Lower lobe of right lung (tissue), 2 donors: ENCODE measurements around the gene MND1. TPM values are rescaled to one million over a fixed set of nuclear protein-coding genes. Genes with fewer than 3 reads are reported as not detected.
"Not testable (repeated sequence)": the region's sequence is repeated elsewhere in the genome, so short reads cannot be mapped to it uniquely, and the experiment has no call there.

ENCODE experiments used
- ATAC-seq, 2 donors: fragments of 200-7000 bp; cut with Tn5 transposase; one replicate each; pipeline ENCODE4 v1.9.1; 2020 to 2022; ENCODE audit warnings: mild to moderate bottlenecking in 2 of 2, moderate library complexity in 2 of 2
- DNase-seq: peaks from one replicate; pipeline ENCODE4 v3.0.0-alpha.2; 2020
- H3K27ac ChIP-seq: fragments of 200-600 bp; one replicate; pipeline ENCODE4 v1.8.0; 2022
- H3K27me3 ChIP-seq: fragments of 200-600 bp; one replicate; pipeline ENCODE4 v1.8.0; 2022; ENCODE audit warnings: low read depth
- H3K36me3 ChIP-seq: fragments of 200-600 bp; one replicate; pipeline ENCODE4 v1.8.0; 2022; ENCODE audit warnings: mild to moderate bottlenecking
- H3K4me1 ChIP-seq: fragments of 200-600 bp; one replicate; pipeline ENCODE4 v1.8.0; 2022
- H3K4me3 ChIP-seq: fragments of 200-600 bp; one replicate; pipeline ENCODE4 v1.8.0; 2022; ENCODE audit warnings: mild to moderate bottlenecking
- H3K9me3 ChIP-seq: fragments of 200-600 bp; one replicate; pipeline ENCODE4 v1.8.0; 2022
- intact Hi-C: fragments of 100-400 bp; cut with DNase I; formaldehyde crosslinking; loops from one replicate; pipeline ENCODE4 v1.11.0; 2022
- total RNA-seq: library from RNA; stranded (reverse); fragmentation: NEBNext Ultra II Directional; extraction: Animal tissue kit (Norgen Biotek cat#: 25700); gene quantifications from one replicate; pipeline ENCODE4 v1.2.1, GENCODE V29; 2021
- TF ChIP-seq, protein P1 (sequence below): fragments of 200-600 bp; IDR thresholded peaks from one replicate; pipeline ENCODE4 v1.8.0; 2022; ENCODE audit warnings: antibody characterized with exemption, mild to moderate bottlenecking
- donor health status: DM: no; HTN: yes; CAD: no; lungs with severe emphysema.

MND1 gene
- total RNA-seq, 1 donor from 2014 or later, result 0.83 TPM

DNA sequence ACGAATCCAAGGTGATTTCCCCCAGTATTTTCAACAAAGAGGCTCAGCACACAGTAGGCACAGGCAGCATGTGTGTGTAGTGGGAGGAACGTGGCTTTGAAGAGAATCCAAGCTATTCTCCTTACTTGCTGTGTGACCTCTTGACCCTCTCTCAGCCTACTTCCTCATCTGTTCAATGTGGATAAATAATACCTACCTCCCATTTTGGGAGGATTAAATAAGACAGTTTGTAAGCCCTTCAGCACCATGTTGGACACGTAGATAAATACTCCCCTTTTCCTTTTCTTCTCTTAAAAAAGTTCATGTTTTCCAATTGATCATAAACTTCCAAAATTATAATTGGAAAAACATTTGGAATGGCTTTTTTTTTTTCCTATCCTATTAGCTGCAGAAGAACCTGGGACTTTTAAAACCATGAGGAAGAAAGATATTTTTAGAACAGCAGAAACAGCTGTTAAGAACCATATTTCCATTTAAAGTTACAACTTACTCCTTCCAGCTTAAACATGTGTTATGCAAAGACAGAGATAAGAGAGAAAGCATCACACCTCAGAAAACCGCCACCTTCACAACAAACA is 65.5 kb downstream of the MND1 start:
- no peak for ATAC-seq
- Histone ChIP-seq H3K4me3 (no peak overlapping the region), H3K9me3 (no peaks in the 10 kb centered on the region), H3K4me1 (no peaks in the 10 kb centered on the region), H3K27ac (no peak overlapping the region), H3K27me3 (no peaks in the 10 kb centered on the region), H3K36me3 (no peaks in the 10 kb centered on the region)
- intact Hi-C loops, result no loop called here
- no peak for DNase-seq
- TF ChIP-seq, protein P1, sequence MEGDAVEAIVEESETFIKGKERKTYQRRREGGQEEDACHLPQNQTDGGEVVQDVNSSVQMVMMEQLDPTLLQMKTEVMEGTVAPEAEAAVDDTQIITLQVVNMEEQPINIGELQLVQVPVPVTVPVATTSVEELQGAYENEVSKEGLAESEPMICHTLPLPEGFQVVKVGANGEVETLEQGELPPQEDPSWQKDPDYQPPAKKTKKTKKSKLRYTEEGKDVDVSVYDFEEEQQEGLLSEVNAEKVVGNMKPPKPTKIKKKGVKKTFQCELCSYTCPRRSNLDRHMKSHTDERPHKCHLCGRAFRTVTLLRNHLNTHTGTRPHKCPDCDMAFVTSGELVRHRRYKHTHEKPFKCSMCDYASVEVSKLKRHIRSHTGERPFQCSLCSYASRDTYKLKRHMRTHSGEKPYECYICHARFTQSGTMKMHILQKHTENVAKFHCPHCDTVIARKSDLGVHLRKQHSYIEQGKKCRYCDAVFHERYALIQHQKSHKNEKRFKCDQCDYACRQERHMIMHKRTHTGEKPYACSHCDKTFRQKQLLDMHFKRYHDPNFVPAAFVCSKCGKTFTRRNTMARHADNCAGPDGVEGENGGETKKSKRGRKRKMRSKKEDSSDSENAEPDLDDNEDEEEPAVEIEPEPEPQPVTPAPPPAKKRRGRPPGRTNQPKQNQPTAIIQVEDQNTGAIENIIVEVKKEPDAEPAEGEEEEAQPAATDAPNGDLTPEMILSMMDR, result no peak

GRCh38 chr4:153413842-153414241 is 69.4 kb downstream of the MND1 start:
- Histone ChIP-seq H3K4me1 (no peaks in the 10 kb centered on the region), H3K4me3 (no peak overlapping the region), H3K9me3 (no peaks in the 10 kb centered on the region), H3K36me3 (no peaks in the 10 kb centered on the region), H3K27me3 (no peaks in the 10 kb centered on the region), H3K27ac (no peak overlapping the region)
- no peak for DNase-seq
- TF ChIP-seq, protein P1, result no peak
- ATAC-seq, result no peak
- intact Hi-C loops, result no loop called here

DNA sequence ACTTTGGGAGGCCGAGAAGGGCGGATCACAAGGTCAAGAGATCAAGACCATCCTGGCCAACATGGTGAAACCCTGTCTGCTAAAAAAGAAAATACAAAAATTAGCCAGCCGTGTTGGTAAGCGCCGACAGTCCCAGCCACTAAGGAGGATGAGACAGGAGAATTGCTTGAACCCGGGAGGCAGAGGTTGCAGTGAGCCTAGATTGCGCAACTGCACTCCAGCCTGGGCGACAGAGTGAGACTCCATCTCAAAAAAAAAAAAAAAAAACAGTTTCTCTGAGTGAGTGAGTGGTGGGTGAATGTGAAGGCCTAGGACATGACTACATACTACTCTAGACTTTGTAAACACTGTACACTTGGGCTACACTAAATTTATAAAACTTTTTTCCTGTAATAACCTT is 72.0 kb downstream of the MND1 start:
- ATAC-seq, H3K9me3 ChIP-seq, DNase-seq, H3K4me3 ChIP-seq, H3K27me3 ChIP-seq, H3K27ac ChIP-seq, H3K36me3 ChIP-seq, intact Hi-C loops, H3K4me1 ChIP-seq: not testable (repeated sequence)

DNA sequence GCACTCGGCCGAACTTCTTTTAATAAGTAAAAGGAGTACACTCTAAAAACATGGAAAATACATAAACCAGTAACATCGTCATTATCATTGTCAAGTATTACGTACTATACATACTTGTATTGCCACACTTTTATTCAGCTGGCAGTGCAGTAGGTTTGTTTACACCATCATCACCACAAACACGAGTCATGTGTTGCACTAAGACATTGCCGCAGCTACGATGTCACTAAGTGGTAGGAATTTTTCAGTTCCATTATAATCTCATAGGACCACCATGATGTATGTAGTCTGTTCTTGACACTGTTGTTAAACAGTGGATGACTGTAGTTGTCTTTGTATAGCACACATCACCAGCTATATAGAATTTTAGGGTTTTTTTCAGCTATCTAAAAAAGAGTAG is 73.6 kb downstream of the MND1 start:
- intact Hi-C loops, result no loop called here
- no peaks in the 10 kb centered on the region for H3K4me1 ChIP-seq
- no peaks in the 10 kb centered on the region for H3K9me3 ChIP-seq
- TF ChIP-seq, protein P1, result no peak
- H3K36me3 ChIP-seq, result no peaks in the 10 kb centered on the region
- DNase-seq, result no peak
- H3K4me3 ChIP-seq, result no peak overlapping the region
- no peak overlapping the region for H3K27ac ChIP-seq
- no peak for ATAC-seq
- H3K27me3 ChIP-seq, result no peaks in the 10 kb centered on the region

- Histone ChIP-seq H3K27me3 (no peaks in the 10 kb centered on the region), H3K27ac (no peak overlapping the region), H3K36me3 (no peaks in the 10 kb centered on the region), H3K9me3 (no peaks in the 10 kb centered on the region), H3K4me3 (no peak overlapping the region), H3K4me1 (no peaks in the 10 kb centered on the region)
- ATAC-seq, result no peak
- TF ChIP-seq, protein P1, result no peak
- DNase-seq, result no peak
- intact Hi-C loops, result no loop called here
These were observed 74.1 kb downstream of the MND1 start for GRCh38 chr4:153418558-153418957.

DNA sequence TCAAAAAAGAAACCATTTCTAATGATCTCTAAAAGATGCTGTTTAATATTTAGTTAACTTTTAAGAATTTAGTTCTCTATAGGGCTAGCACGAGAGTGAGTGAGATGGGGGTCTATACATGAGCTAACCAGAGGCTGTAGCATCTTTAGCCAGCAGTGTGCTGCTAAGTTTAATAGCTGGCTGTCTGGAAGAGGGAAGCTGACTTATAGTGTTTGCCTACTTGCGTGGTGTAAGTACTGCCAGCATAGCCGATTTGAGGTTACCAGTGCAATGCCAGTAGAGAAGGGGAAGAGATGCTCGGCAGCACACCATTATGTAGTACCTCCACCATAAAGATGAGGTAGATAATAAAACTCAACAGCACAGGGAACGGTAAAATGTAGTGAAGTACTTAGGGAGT is 74.5 kb downstream of the MND1 start:
- Histone ChIP-seq H3K4me1 (no peaks in the 10 kb centered on the region), H3K27me3 (no peaks in the 10 kb centered on the region), H3K4me3 (no peak overlapping the region), H3K27ac (no peak overlapping the region), H3K9me3 (no peaks in the 10 kb centered on the region), H3K36me3 (no peaks in the 10 kb centered on the region)
- ATAC-seq (no peak), DNase-seq (no peak)
- intact Hi-C loops, result no loop called here
- TF ChIP-seq, protein P1, result no peak
